Endothelial cell of umbilical vein (primary cell): ENCODE results near the gene GPR17. TPM values are rescaled to one million over a fixed set of nuclear protein-coding genes. Genes with fewer than 3 reads are reported as not detected.

Source experiments
- BruUV-seq: library from RNA; stranded (reverse); fragments of 400-500 nt; replicated peaks from 2 replicates; lab custom pipeline; 2021; lab: Mats Ljungman, UMichigan
- CTCF ChIA-PET: fragments of 300-600, 350-600 bp; sonication (Branson Sonifier 250); formaldehyde crosslinking; loops from one replicate; lab custom pipeline; 2021; ENCODE audit warnings: antibody characterized with exemption, inconsistent platforms; lab: Charles Lee
- POLR2A ChIA-PET: fragments of 300-600, 350-600 bp; sonication (Branson Sonifier 250); formaldehyde crosslinking; loops from one replicate; lab custom pipeline; 2021; ENCODE audit warnings: antibody characterized with exemption, inconsistent platforms; lab: Charles Lee
- DNase-seq: peaks from one replicate; pipeline ENCODE4 v3.0.0-alpha.2; 2011; ENCODE audit warnings: low read depth, low spot score
- FAIRE-seq: peaks from 2 replicates; lab custom pipeline; 2011; peaks lifted over from hg19 to GRCh38; lab: Jason Lieb, UNC
- H2AFZ ChIP-seq: 2 replicates; pipeline ENCODE4 v1.6.0; 2012; ENCODE audit warnings: low read depth, low read length, control low read depth, inconsistent platforms
- H3K27ac ChIP-seq: 2 replicates; pipeline ENCODE4 v1.5.1; 2011; ENCODE audit warnings: low read depth, mild to moderate bottlenecking, control low read depth, low read length, moderate library complexity; ENCODE audit not compliant: insufficient read depth
- H3K27me3 ChIP-seq, 2 experiments: 2 replicates each; pipeline versions ENCODE4 v1.6.0 to v1.6.1; 2011; ENCODE audit warnings: low read length in 2 of 2, mixed read lengths in 1 of 2; ENCODE audit not compliant: control insufficient read depth in 2 of 2, insufficient read depth in 2 of 2
- H3K36me3 ChIP-seq, 2 experiments: 2 replicates in 1 of 2; 3 replicates in 1 of 2; pipeline ENCODE4 v1.5.1; 2011; ENCODE audit warnings: low read length in 2 of 2, mild to moderate bottlenecking in 1 of 2, moderate library complexity in 1 of 2; ENCODE audit not compliant: control insufficient read depth in 2 of 2, insufficient read depth in 2 of 2; ENCODE audit errors: extremely low read depth in 1 of 2
- H3K4me1 ChIP-seq: 3 replicates; pipeline ENCODE4 v1.5.1; 2011; ENCODE audit warnings: mild to moderate bottlenecking, low read length; ENCODE audit not compliant: control insufficient read depth, insufficient read depth; ENCODE audit errors: extremely low read depth
- H3K4me2 ChIP-seq: 2 replicates; pipeline ENCODE4 v1.6.1; 2011; ENCODE audit warnings: low read length, control low read depth, mixed read lengths; ENCODE audit not compliant: insufficient read depth
- H3K4me3 ChIP-seq, 3 experiments: fragments of 200-600 bp in 1 of 3; sonication (generic), shearing (Covaris generic) in 1 of 3; replicated peaks in 1 of 3; 2 replicates each; pipeline ENCODE4 v1.5.1; 2011 to 2016; ENCODE audit warnings: control low read depth in 3 of 3, low read length in 3 of 3, mild to moderate bottlenecking in 2 of 3, inconsistent platforms in 1 of 3, low read depth in 1 of 3, moderate library complexity in 1 of 3; ENCODE audit not compliant: insufficient read depth in 1 of 3
- H3K79me2 ChIP-seq: 2 replicates; pipeline ENCODE4 v1.6.0; 2012; ENCODE audit warnings: low read length, inconsistent platforms; ENCODE audit not compliant: control insufficient read depth, insufficient read depth
- H3K9ac ChIP-seq: replicated peaks from 2 replicates; pipeline ENCODE3; 2011; ENCODE audit warnings: low read length, control low read depth; ENCODE audit not compliant: insufficient read depth; ENCODE audit errors: extremely low read depth
- H3K9me1 ChIP-seq: replicated peaks from 3 replicates; pipeline ENCODE4 v1.6.0; 2011; ENCODE audit warnings: mild to moderate bottlenecking, low read length; ENCODE audit not compliant: control insufficient read depth, insufficient read depth; ENCODE audit errors: extremely low read depth
- H3K9me3 ChIP-seq: replicated peaks from 2 replicates; pipeline ENCODE4 v1.5.1; 2012; ENCODE audit warnings: low read length, inconsistent platforms; ENCODE audit not compliant: control insufficient read depth, insufficient read depth
- H4K20me1 ChIP-seq: replicated peaks from 2 replicates; pipeline ENCODE3; 2011; ENCODE audit warnings: mild to moderate bottlenecking, low read length; ENCODE audit not compliant: control insufficient read depth, insufficient read depth; ENCODE audit errors: extremely low read depth
- CTCF ChIP-seq, 2 donors: IDR thresholded peaks; 1 replicate in 1 of 2; 2 replicates in 1 of 2; pipeline ENCODE4 v1.5.1; 2011; ENCODE audit warnings: low read length in 2 of 2, mild to moderate bottlenecking in 2 of 2, moderate library complexity in 2 of 2, control low read depth in 1 of 2, inconsistent platforms in 1 of 2, low read depth in 1 of 2; ENCODE audit not compliant: insufficient read depth in 1 of 2; ENCODE audit errors: extremely low read depth in 1 of 2
- EZH2 ChIP-seq: IDR thresholded peaks from 2 replicates; pipeline ENCODE4 v1.6.1; 2012; ENCODE audit warnings: borderline replicate concordance, low read depth, mild to moderate bottlenecking, moderate library complexity, low read length, inconsistent platforms; ENCODE audit not compliant: severe bottlenecking
- FOS ChIP-seq: IDR thresholded peaks from 2 replicates; pipeline ENCODE4 v1.6.1; 2011; ENCODE audit warnings: mild to moderate bottlenecking, low read length, moderate library complexity, borderline replicate concordance; ENCODE audit not compliant: insufficient read depth
- GATA2 ChIP-seq: IDR thresholded peaks from 2 replicates; pipeline ENCODE4 v1.7.0; 2011; ENCODE audit warnings: low read depth, mild to moderate bottlenecking, moderate library complexity, mixed read lengths, low read length; ENCODE audit not compliant: insufficient read length, insufficient read depth
- JUN ChIP-seq: IDR thresholded peaks from 2 replicates; pipeline ENCODE4 v1.6.1; 2011; ENCODE audit warnings: borderline replicate concordance, low read depth; ENCODE audit not compliant: insufficient read length, insufficient read depth
- MYC ChIP-seq: IDR thresholded peaks from one replicate; pipeline ENCODE4 v1.6.1; 2011; ENCODE audit warnings: mild to moderate bottlenecking, low read depth, low read length
- POLR2A ChIP-seq: IDR thresholded peaks from 2 replicates; pipeline ENCODE4 v1.6.1; 2012; ENCODE audit warnings: low read depth, mild to moderate bottlenecking, control low read depth, low read length
- POLR2AphosphoS5 ChIP-seq: IDR thresholded peaks from 2 replicates; pipeline ENCODE4 v1.6.1; 2012; ENCODE audit warnings: low read depth, mild to moderate bottlenecking, control low read depth, low read length, moderate library complexity; ENCODE audit not compliant: insufficient read depth
- dilution Hi-C: fragments of 300-500 bp; cut with MboI; formaldehyde crosslinking; loops from one replicate; pipeline ENCODE4 v1.15.0; 2019; ENCODE audit warnings: low sequenced_read_pairs; ENCODE audit not compliant: extremely low pct_ligation_motif_present
- intact Hi-C: fragments of 100-400 bp; cut with micrococcal nuclease; formaldehyde crosslinking; loops from one replicate; pipeline ENCODE4 v1.10.0; 2022
- polyA plus RNA-seq, 4 experiments: library from polyadenylated mRNA; depleted of rRNA in 3 of 4; stranded (reverse) in 3 of 4; unstranded in 1 of 4; fragments of >200 nt; gene quantifications; 2 replicates each; pipeline versions ENCODE4 v1.2.1 to v1.2.3, GENCODE V29; 2011 to 2012; ENCODE audit warnings: missing spikeins in 1 of 4
- total RNA-seq: library from RNA; stranded (reverse); gene quantifications from 2 replicates; pipeline ENCODE4 v1.2.3, GENCODE V29; 2021
- TF ChIP-seq, protein P1 (sequence below): IDR thresholded peaks from 2 replicates; pipeline ENCODE4 v1.6.1; 2011; ENCODE audit not compliant: insufficient read depth, insufficient read length

GPR17 gene
- total and polyA plus RNA-seq, 2 donors (not counting 3 experiments of a cell fraction or from before 2014, with no cell fraction given), result 0.10 TPM; not detected in 1

- no peak for DNase-seq
- Histone ChIP-seq H4K20me1 (no peaks in the 10 kb centered on the region), H3K79me2 (no peaks in the 10 kb centered on the region), H3K9me1 (no peaks in the 10 kb centered on the region), H3K4me1 (no peaks in the 10 kb centered on the region), H3K4me3 (no peak overlapping the region), H3K9me3 (no peaks in the 10 kb centered on the region), H3K27me3 (no peaks in the 10 kb centered on the region), H3K9ac (no peak overlapping the region), H3K27ac (no peak overlapping the region), H2AFZ (no peak overlapping the region), H3K4me2 (no peak overlapping the region), H3K36me3 (no peaks in the 10 kb centered on the region)
- POLR2A ChIA-PET, result interaction anchor here (0.9 kb wide), 1 partner anchor 37 kb away, joined by 3 read pairs; no protein-coding TSS in a partner anchor
- FAIRE-seq, result no peak
- TF ChIP-seq POLR2AphosphoS5, result no peak
- TF ChIP-seq CTCF (IDR thresholded peaks at IDR 0.05; ENCODE audit: extremely low read depth in 1 of 2, insufficient read depth in 1 of 2, low read depth in 1 of 2, low read length in 2 of 2), result no peak
- no peak for TF ChIP-seq POLR2A
- no peak for TF ChIP-seq GATA2
- TF ChIP-seq EZH2, result no peak
- TF ChIP-seq, protein P1, sequence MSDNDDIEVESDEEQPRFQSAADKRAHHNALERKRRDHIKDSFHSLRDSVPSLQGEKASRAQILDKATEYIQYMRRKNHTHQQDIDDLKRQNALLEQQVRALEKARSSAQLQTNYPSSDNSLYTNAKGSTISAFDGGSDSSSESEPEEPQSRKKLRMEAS, result no peak
- no peak for TF ChIP-seq JUN
- no peak for TF ChIP-seq FOS
- TF ChIP-seq MYC, result no peak
- dilution Hi-C loops (no loop called here), intact Hi-C loops (no loop called here)
- no TSS peak for BruUV-seq
- CTCF ChIA-PET, result interaction anchor here (1.0 to 2.5 kb wide), 2 partner anchors 37 to 68 kb away, joined by 3 to 9 read pairs; no protein-coding TSS in a partner anchor
Observed at GRCh38 chr2:127627740-127628571, 18.0 kb upstream of the GPR17 start.
